Mucosa of descending colon (tissue), 3 donors: Measurements from ENCODE around the gene UTS2B. TPM values are rescaled to one million over a fixed set of nuclear protein-coding genes. Genes with fewer than 3 reads are reported as not detected.

Experiments
- ATAC-seq: fragments of 200-7000 bp; cut with Tn5 transposase; one replicate; pipeline ENCODE4 v1.9.1; 2020; ENCODE audit warnings: mild to moderate bottlenecking, moderate library complexity
- DNase-seq, 3 donors: peaks; one replicate each; pipeline ENCODE4 v3.0.0-alpha.2; 2020
- H3K36me3 ChIP-seq: fragments of 200-600 bp; one replicate; pipeline ENCODE4 v1.8.0; 2021; ENCODE audit warnings: low read depth, mild to moderate bottlenecking
- H3K4me1 ChIP-seq: fragments of 200-600 bp; one replicate; pipeline ENCODE4 v1.8.0; 2021; ENCODE audit warnings: low read depth, mild to moderate bottlenecking
- H3K4me3 ChIP-seq: fragments of 200-600 bp; one replicate; pipeline ENCODE4 v1.8.0; 2021; ENCODE audit warnings: mild to moderate bottlenecking
- H3K9me3 ChIP-seq: fragments of 200-600 bp; one replicate; pipeline ENCODE4 v1.8.0; 2021; ENCODE audit warnings: mild to moderate bottlenecking
- CTCF ChIP-seq: fragments of 200-600 bp; IDR thresholded peaks from one replicate; pipeline ENCODE4 v1.8.0; 2022; ENCODE audit warnings: antibody characterized with exemption, mild to moderate bottlenecking
- intact Hi-C, 2 donors: fragments of 100-400 bp; cut with DNase I in 1 of 2; cut with micrococcal nuclease in 1 of 2; formaldehyde crosslinking; loops; one replicate each; pipeline versions ENCODE4 v1.11.0 to v1.11.1; 2022; cut with DNase I, micrococcal nuclease
- total RNA-seq, 3 donors: library from RNA; stranded (reverse); fragmentation: NEBNext Ultra II Directional in 2 of 3; extraction: Animal tissue kit (Norgen Biotek cat#: 25700) in 2 of 3; gene quantifications; one replicate each; pipeline versions ENCODE4 v1.2.1 to v1.2.4, GENCODE V29; 2021 to 2023
- donor health status: DM: no; HTN: no; CAD: no; lungs with moderate emphysema.
- donor health status: DM: no; HTN: no; CAD: no.
- donor health status: DM: no; HTN: yes; CAD: no.

UTS2B gene
- total RNA-seq, 3 donors from 2014 or later, result 0.47 TPM; not detected in 2

- H3K4me3 ChIP-seq, result no peak overlapping the region
- DNase-seq (no peak), ATAC-seq (no peak)
- intact Hi-C loops, result no loop called here
- H3K4me1 ChIP-seq, result peaks cover 8% of the 10 kb centered on the region
- H3K36me3 ChIP-seq, result no peaks in the 10 kb centered on the region
- H3K9me3 ChIP-seq, result no peaks in the 10 kb centered on the region
- TF ChIP-seq CTCF, result no peak
Observed at GRCh38 chr3:191336833-191337232, 6.5 kb upstream of the UTS2B start.

- H3K4me3 ChIP-seq, result no peak overlapping the region
- no peaks in the 10 kb centered on the region for H3K9me3 ChIP-seq
- ATAC-seq (no peak), DNase-seq (no peak)
- H3K36me3 ChIP-seq, result no peaks in the 10 kb centered on the region
- H3K4me1 ChIP-seq, result peaks cover 13% of the 10 kb centered on the region
- intact Hi-C loops, result no loop called here
- no peak for TF ChIP-seq CTCF
Observed at GRCh38 chr3:191334346-191334893, 4.1 kb upstream of the UTS2B start.

- no peak for DNase-seq
- intact Hi-C loops, result no loop called here
- no peak for ATAC-seq
- peaks cover 13% of the 10 kb centered on the region for H3K4me1 ChIP-seq
- no peak for TF ChIP-seq CTCF
- no peaks in the 10 kb centered on the region for H3K9me3 ChIP-seq
- H3K4me3 ChIP-seq, result no peak overlapping the region
- no peaks in the 10 kb centered on the region for H3K36me3 ChIP-seq
Observed at GRCh38 chr3:191333298-191333880, 3.1 kb upstream of the UTS2B start.

- DNase-seq (no peak), ATAC-seq (no peak)
- no peak for TF ChIP-seq CTCF
- Histone ChIP-seq H3K36me3 (no peaks in the 10 kb centered on the region), H3K4me3 (no peak overlapping the region), H3K9me3 (no peaks in the 10 kb centered on the region), H3K4me1 (peaks cover 13% of the 10 kb centered on the region)
- intact Hi-C loops, result no loop called here
Observed at GRCh38 chr3:191331388-191331787, 1.1 kb upstream of the UTS2B start.

GRCh38 chr3:191330530-191331048 is 263 bp upstream of the UTS2B start:
- ATAC-seq, result no peak
- intact Hi-C loops, result no loop called here
- DNase-seq, result no peak

More at GRCh38 chr3:191330530-191331048, 263 bp upstream of the UTS2B start:
- Histone ChIP-seq H3K36me3 (no peaks in the 10 kb centered on the region), H3K4me3 (no peak overlapping the region), H3K9me3 (no peaks in the 10 kb centered on the region), H3K4me1 (peaks cover 13% of the 10 kb centered on the region)
- TF ChIP-seq CTCF, result no peak
